GM12872 (cell line): ENCODE results near the gene MRPL48.

Experiments
- CTCF ChIP-seq: IDR thresholded peaks from 3 replicates; pipeline ENCODE4 v1.5.1; 2011; ENCODE audit warnings: low read depth, mild to moderate bottlenecking, low read length, moderate library complexity; ENCODE audit not compliant: insufficient read depth

The MRPL48 gene

GRCh38 chr11:73760135-73760678, 27.5 kb upstream of the MRPL48 start:
- TF ChIP-seq CTCF, result no peak

DNA sequence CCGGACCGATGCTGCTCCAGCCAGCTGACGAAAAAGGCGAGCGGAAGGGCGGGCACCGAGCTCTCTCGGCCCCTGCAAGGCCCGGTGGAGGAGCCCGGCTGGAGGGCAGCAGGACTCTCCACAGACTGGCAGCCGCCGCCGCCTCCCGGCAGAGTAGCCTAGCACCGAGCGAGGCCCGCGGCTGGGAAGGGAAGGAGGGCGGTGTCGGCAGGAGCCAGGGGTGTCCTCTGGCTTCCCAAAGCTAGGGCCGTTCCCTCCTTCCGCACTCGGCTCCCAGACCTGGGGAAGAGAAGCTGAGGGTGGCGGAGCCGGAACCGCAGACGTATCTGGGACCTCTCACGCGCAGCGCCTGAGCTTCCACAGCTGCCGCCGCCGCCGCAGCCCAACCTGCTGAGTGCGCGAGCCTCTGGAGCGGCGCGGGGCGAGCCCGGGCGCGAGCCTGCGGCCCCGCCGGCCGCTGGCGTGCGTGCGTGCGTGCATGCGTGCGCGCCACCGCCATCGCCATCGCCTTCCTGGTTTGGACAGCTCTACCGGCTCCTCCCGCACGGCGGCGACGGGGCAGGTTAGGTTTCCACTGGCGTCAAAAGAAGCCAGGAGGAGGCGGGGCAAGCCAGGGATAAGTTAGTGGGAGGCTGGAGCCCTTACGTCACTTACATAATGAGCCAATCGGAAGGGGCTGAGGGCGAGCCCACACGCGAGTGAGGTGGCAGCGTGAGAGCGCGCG, 26.8 kb upstream of the MRPL48 start, which contains the start of gene RAB6A:
TSS of gene RAB6A (minus strand) at position 396 of the 724 bp plus-strand sequence. CDS start 439 bp downstream, outside the sequence.
- TF ChIP-seq CTCF, result peak; percentile 31; the same call in 1 of the 3 replicates

DNA sequence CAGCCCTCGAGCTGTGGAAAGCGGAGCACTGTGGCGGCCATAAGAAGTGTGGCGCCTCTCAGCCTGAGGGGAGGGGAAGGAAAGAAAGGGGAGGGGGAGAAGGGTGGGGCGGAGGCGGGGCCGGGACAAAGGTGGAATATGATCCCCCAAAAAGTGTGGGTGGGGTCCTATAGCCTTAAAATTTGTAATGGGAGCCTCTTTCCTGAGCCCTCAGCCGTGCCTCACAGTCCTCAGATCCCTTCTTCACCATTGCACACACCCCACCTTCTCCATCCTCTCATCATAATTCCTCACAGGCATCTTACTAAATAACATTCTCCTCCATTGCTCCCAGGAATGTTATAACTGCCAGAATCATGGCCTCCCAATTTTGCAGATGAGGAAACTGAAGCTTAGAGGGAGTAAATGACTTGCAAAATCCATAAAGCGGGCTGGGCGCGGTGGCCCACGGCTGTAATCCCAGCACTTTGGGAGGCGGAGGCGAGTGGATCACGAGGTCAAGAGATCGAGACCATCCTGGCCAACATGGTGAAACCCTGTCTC, 26.2 kb upstream of the MRPL48 start:
- no peak for TF ChIP-seq CTCF

GRCh38 chr11:73762732-73763131, 24.9 kb upstream of the MRPL48 start:
- no peak for TF ChIP-seq CTCF

- no peak for TF ChIP-seq CTCF
Measured at GRCh38 chr11:73766763-73767162, 20.9 kb upstream of the MRPL48 start.

- no peak for TF ChIP-seq CTCF
Measured at GRCh38 chr11:73779084-73779902, 8.4 kb upstream of the MRPL48 start.

GRCh38 chr11:73781303-73781702, 6.4 kb upstream of the MRPL48 start:
- no peak for TF ChIP-seq CTCF
